Measurements from ENCODE around the gene CA14.
A peak's percentile ranks its signal among the peaks of the same experiment; 100 is the strongest.
"Not testable (repeated sequence)": the region's sequence is repeated elsewhere in the genome, so short reads cannot be mapped to it uniquely, and the experiment has no call there.

CA14 gene

GRCh38 chr1:150257624-150258585 is at the start of gene CA14:
CA14 (plus strand) TSS chr1:150257774; CDS start chr1:150258129, 355 bp downstream.
- no peak for DNase-seq

- DNase-seq, result not testable (repeated sequence)
Measured at GRCh38 chr1:150208460-150208859, 49.1 kb upstream of the CA14 start.

GRCh38 chr1:150210091-150210490 is 47.5 kb upstream of the CA14 start:
- no peak for DNase-seq

- no peak for DNase-seq
Measured at GRCh38 chr1:150210706-150211105, 46.9 kb upstream of the CA14 start.

GRCh38 chr1:150212070-150212469 is 45.5 kb upstream of the CA14 start:
- DNase-seq, result no peak

- peak; percentile 98 for DNase-seq
Measured at GRCh38 chr1:150213170-150214098, 44.1 kb upstream of the CA14 start.

- not testable (repeated sequence) for DNase-seq
Measured at GRCh38 chr1:150214099-150214756, 43.3 kb upstream of the CA14 start.

- not testable (repeated sequence) for DNase-seq
Measured at GRCh38 chr1:150215855-150216254, 41.7 kb upstream of the CA14 start.

GRCh38 chr1:150221552-150221951 is 36.0 kb upstream of the CA14 start:
- no peak for DNase-seq

GRCh38 chr1:150224983-150225382 is 32.6 kb upstream of the CA14 start:
- no peak for DNase-seq

GRCh38 chr1:150225546-150225945 is 32.0 kb upstream of the CA14 start:
- no peak for DNase-seq

GRCh38 chr1:150226486-150226885 is 31.1 kb upstream of the CA14 start:
- no peak for DNase-seq

- DNase-seq, result no peak
Measured at GRCh38 chr1:150227228-150227627, 30.3 kb upstream of the CA14 start.

- DNase-seq, result not testable (repeated sequence)
Measured at GRCh38 chr1:150228246-150228645, 29.3 kb upstream of the CA14 start.

- DNase-seq, result not testable (repeated sequence)
Measured at GRCh38 chr1:150232921-150233320, 24.7 kb upstream of the CA14 start.

GRCh38 chr1:150233359-150234308 is 23.9 kb upstream of the CA14 start:
- DNase-seq, result peak; percentile 42

- no peak for DNase-seq
Measured at GRCh38 chr1:150234309-150234565, 23.3 kb upstream of the CA14 start.

GRCh38 chr1:150234566-150235293 is 22.8 kb upstream of the CA14 start:
- peak; percentile 89 for DNase-seq

GRCh38 chr1:150235294-150235851 is 22.2 kb upstream of the CA14 start:
- peak; percentile 57 for DNase-seq

- peak; percentile 98 for DNase-seq
Measured at GRCh38 chr1:150235852-150236613, 21.5 kb upstream of the CA14 start, which contains the start of gene ANP32E. ANP32E (minus strand) TSS chr1:150236112; CDS start chr1:150235786, 326 bp downstream.

Measured in femur (tissue), 1 donor.